ENCODE results near the gene LIG1.

Gene LIG1

DNA sequence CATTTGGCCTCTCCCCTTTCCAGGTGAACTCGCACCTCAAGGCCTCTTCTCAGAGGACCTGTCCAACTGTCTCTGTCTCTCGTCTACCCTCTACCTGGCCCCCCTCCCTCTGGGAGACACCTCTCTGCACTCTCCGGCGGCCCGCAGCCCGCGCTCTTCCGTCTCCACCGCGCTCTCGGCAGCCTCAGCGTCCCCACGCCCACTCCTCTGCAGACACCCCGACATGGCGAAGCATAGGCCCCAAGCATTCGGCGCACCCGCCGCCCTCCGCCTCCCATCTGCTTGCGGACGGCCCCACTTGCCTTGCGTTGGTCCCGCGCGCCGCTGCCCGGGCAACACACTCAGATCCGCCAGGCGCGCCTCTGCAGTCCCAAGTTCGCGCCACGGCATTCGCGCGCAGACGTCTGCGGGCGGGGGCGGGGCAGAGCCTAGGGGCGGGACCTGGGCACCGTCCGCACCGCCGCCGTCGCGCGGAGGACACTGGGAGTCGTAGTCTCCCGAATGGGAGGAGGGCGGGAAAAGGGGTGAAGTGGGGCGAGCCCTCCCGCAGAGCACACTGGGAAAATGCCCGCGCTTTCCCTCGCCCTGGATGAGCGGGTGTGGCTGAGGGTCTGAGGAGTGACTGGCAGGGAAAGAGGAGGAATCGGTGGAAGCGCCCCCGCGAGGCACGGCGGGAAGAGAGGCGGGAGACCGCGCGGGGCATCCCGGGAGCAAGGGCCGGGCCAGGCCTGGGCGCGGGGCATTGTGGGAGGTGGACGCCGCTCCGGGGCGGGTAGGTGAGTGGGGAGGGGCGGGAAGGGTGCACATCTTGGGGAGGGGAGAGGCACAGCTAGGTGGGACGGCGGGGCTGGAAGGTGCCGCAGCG lies at the start of gene LIG1, which contains the start of gene ZSWIM9:
Gene LIG1 (minus strand): TSS at position 406 of the 865 bp plus-strand sequence. CDS start 4,778 bp downstream, outside the sequence.
Gene ZSWIM9 (plus strand): TSS at position 742 of the 865 bp plus-strand sequence. CDS start 1,123 bp downstream, outside the sequence.
- Histone ChIP-seq H3K27ac (ENCODE audit: extremely low read depth, low read depth, low read length) (peak within 1 kb of the TSS; percentile 99), H3K36me3 (ENCODE audit: control insufficient read depth in 2 of 2, insufficient read depth in 1 of 2, low read length in 2 of 2) (peaks cover 36 to 37% of the 10 kb centered on the region in 2 experiments), H3K4me3 (ENCODE audit: low read depth, low read length) (peak within 1 kb of the TSS; percentile 98), H3K4me1 (ENCODE audit: control insufficient read depth, insufficient read depth, low read length) (peaks cover 13% of the 10 kb centered on the region), H3K9me3 (ENCODE audit: control insufficient read depth, insufficient read depth, low read depth, low read length) (no peaks in the 10 kb centered on the region)
- POLR2A ChIA-PET = interaction anchor here (0.6 to 3.8 kb wide), 22 partner anchors 13 to 1519 kb away, joined by 3 to 54 read pairs (median 4); partner anchors contain the start of genes CARD8, PLA2G4C, RPL18 and SPHK2
- CTCF ChIA-PET = interaction anchor here (0.5 to 1.0 kb wide), 3 partner anchors 64 to 96 kb away, joined by 3 to 4 read pairs (median 3); no protein-coding TSS in a partner anchor
- TF ChIP-seq KLF10 (tag by site-specific recombination; IDR thresholded peaks at IDR 0.05) (peak; percentile 98), ZNF600 (tag by site-specific recombination; IDR thresholded peaks at IDR 0.05) (no peak), FEZF1 (tag by site-specific recombination; IDR thresholded peaks at IDR 0.05) (no peak), ZSCAN30 (tag by site-specific recombination; IDR thresholded peaks at IDR 0.05) (no peak), ZNF785 (tag by site-specific recombination; IDR thresholded peaks at IDR 0.05) (peak; percentile 80; the same call in 1 of the 2 replicates), ZNF175 (tag by site-specific recombination; IDR thresholded peaks at IDR 0.05) (no peak), ZNF561 (tag by site-specific recombination; IDR thresholded peaks at IDR 0.05; ENCODE audit: borderline replicate concordance) (peak; percentile 91; the same call in 1 of the 2 replicates), HIC1 (tag by site-specific recombination; IDR thresholded peaks at IDR 0.05) (peak; percentile 67; the same call in 1 of the 2 replicates), ZFP3 (tag by site-specific recombination; IDR thresholded peaks at IDR 0.05; ENCODE audit: low read depth) (no peak), ZNF521 (tag by site-specific recombination; IDR thresholded peaks at IDR 0.05) (no peak), PATZ1 (tag by site-specific recombination; IDR thresholded peaks at IDR 0.05) (peak; percentile 79), ZNF658 (tag by site-specific recombination; IDR thresholded peaks at IDR 0.05) (no peak), ZNF639 (tag by site-specific recombination; IDR thresholded peaks at IDR 0.05) (no peak), ZNF677 (tag by site-specific recombination; IDR thresholded peaks at IDR 0.05) (no peak), ZBTB10 (tag by site-specific recombination; IDR thresholded peaks at IDR 0.05) (peak; percentile 99), ZNF146 (tag by site-specific recombination; IDR thresholded peaks at IDR 0.05) (no peak), ZNF155 (tag by site-specific recombination; IDR thresholded peaks at IDR 0.05) (no peak), KLF8 (tag by site-specific recombination; IDR thresholded peaks at IDR 0.05) (peak; percentile 99), ZBTB44 (tag by site-specific recombination; IDR thresholded peaks at IDR 0.05) (no peak)
- TF ChIP-seq, protein P1, sequence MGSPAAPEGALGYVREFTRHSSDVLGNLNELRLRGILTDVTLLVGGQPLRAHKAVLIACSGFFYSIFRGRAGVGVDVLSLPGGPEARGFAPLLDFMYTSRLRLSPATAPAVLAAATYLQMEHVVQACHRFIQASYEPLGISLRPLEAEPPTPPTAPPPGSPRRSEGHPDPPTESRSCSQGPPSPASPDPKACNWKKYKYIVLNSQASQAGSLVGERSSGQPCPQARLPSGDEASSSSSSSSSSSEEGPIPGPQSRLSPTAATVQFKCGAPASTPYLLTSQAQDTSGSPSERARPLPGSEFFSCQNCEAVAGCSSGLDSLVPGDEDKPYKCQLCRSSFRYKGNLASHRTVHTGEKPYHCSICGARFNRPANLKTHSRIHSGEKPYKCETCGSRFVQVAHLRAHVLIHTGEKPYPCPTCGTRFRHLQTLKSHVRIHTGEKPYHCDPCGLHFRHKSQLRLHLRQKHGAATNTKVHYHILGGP (tag by site-specific recombination; IDR thresholded peaks at IDR 0.05) = no peak
- TF ChIP-seq, protein P2, sequence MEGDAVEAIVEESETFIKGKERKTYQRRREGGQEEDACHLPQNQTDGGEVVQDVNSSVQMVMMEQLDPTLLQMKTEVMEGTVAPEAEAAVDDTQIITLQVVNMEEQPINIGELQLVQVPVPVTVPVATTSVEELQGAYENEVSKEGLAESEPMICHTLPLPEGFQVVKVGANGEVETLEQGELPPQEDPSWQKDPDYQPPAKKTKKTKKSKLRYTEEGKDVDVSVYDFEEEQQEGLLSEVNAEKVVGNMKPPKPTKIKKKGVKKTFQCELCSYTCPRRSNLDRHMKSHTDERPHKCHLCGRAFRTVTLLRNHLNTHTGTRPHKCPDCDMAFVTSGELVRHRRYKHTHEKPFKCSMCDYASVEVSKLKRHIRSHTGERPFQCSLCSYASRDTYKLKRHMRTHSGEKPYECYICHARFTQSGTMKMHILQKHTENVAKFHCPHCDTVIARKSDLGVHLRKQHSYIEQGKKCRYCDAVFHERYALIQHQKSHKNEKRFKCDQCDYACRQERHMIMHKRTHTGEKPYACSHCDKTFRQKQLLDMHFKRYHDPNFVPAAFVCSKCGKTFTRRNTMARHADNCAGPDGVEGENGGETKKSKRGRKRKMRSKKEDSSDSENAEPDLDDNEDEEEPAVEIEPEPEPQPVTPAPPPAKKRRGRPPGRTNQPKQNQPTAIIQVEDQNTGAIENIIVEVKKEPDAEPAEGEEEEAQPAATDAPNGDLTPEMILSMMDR (tag by site-specific recombination; IDR thresholded peaks at IDR 0.05) = peak; percentile 87
- TF ChIP-seq, protein P3, sequence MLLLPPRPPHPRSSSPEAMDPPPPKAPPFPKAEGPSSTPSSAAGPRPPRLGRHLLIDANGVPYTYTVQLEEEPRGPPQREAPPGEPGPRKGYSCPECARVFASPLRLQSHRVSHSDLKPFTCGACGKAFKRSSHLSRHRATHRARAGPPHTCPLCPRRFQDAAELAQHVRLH (tag by site-specific recombination; IDR thresholded peaks at IDR 0.05) = peak; percentile 30; the same call in 1 of the 2 replicates
